SU-DHL-6 (cell line): ENCODE results near the gene ASTN1.

Experiments
- CTCF ChIP-seq: fragments of 200-600 bp; sonication (generic); IDR thresholded peaks from one replicate; pipeline ENCODE4 v1.5.1; 2017; ENCODE audit warnings: antibody characterized with exemption, mild to moderate bottlenecking, low read length, moderate library complexity; ENCODE audit not compliant: insufficient read depth, poor library complexity, severe bottlenecking
- EZH2phosphoT487 ChIP-seq: fragments of 200-600 bp; sonication (generic), shearing (Covaris generic); conservative IDR thresholded peaks from 2 replicates; pipeline ENCODE4 v1.6.1; 2018; ENCODE audit warnings: mild to moderate bottlenecking, antibody characterized with exemption, low read length, moderate library complexity, mixed read lengths

DNA sequence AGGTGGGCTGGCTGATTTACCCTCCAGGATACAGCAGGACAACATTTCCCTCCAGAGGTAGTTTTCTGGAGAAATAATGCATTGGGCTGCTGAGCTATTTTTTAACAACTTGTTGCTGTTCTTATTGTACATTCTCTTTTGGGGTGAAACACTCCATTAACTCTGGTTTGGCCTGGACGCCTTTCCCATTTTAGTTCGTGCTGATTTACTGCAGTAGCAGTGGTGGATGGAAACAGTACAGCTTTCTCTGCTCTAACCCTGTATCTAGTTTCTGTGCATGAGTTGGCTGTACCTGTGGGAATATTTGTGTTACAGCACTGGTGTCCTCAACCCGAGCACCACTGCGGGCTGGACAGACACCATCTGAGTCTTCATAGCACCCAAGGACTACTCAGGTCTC, 325.3 kb downstream of the ASTN1 start:
- TF ChIP-seq CTCF (no peak), EZH2phosphoT487 (no peak)
